Esophagus muscularis mucosa (tissue), 4 donors: ENCODE data around the gene BNC2.

Experiments
- EP300 ChIP-seq: sonication (generic); formaldehyde crosslinking; IDR thresholded peaks from one replicate; pipeline ENCODE4 v1.6.1; 2017; ENCODE audit warnings: antibody characterized with exemption
- POLR2A ChIP-seq: fragments of 450-650 bp; IDR thresholded peaks from one replicate; pipeline ENCODE4 v1.6.1; 2017; ENCODE audit warnings: antibody characterized with exemption, moderate library complexity, mild to moderate bottlenecking, low read depth
- TF ChIP-seq, protein P1 (sequence below), 3 experiments: fragments of 200-600 bp in 2 of 3; fragments of 450-650 bp in 1 of 3; sonication (generic) in 2 of 3; IDR thresholded peaks; one replicate each; pipeline ENCODE4 v1.5.1; 2017 to 2019; ENCODE audit warnings: antibody characterized with exemption in 3 of 3, mild to moderate bottlenecking in 2 of 3, moderate library complexity in 1 of 3

GRCh38 chr9:16801871-16802466 is 68.5 kb downstream of the BNC2 start:
- TF ChIP-seq EP300 (no peak), POLR2A (no peak)
- TF ChIP-seq, protein P1, sequence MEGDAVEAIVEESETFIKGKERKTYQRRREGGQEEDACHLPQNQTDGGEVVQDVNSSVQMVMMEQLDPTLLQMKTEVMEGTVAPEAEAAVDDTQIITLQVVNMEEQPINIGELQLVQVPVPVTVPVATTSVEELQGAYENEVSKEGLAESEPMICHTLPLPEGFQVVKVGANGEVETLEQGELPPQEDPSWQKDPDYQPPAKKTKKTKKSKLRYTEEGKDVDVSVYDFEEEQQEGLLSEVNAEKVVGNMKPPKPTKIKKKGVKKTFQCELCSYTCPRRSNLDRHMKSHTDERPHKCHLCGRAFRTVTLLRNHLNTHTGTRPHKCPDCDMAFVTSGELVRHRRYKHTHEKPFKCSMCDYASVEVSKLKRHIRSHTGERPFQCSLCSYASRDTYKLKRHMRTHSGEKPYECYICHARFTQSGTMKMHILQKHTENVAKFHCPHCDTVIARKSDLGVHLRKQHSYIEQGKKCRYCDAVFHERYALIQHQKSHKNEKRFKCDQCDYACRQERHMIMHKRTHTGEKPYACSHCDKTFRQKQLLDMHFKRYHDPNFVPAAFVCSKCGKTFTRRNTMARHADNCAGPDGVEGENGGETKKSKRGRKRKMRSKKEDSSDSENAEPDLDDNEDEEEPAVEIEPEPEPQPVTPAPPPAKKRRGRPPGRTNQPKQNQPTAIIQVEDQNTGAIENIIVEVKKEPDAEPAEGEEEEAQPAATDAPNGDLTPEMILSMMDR (IDR thresholded peaks at IDR 0.05) = no peak
